T-cell (primary cell): Measurements from ENCODE around the gene SCD5. TPM values are rescaled to one million over a fixed set of nuclear protein-coding genes. Genes with fewer than 3 reads are reported as not detected.

Source experiments
- ATAC-seq, 4 experiments: fragments of 200-7000 bp in 3 of 4; fragments of 150-1000 bp in 1 of 4; cut with Tn5 transposase; replicated peaks in 1 of 4; 1 replicate in 3 of 4; 2 replicates in 1 of 4; pipeline ENCODE4 v1.10.0; 2021; ENCODE audit warnings: moderate library complexity in 3 of 4, mild to moderate bottlenecking in 2 of 4, moderate number of reproducible peaks in 1 of 4
- CTCF ChIA-PET, 2 donors: fragments of 300-600 bp; sonication (Branson Sonifier 250); formaldehyde crosslinking; loops; one replicate each; lab custom pipeline; 2022; ENCODE audit warnings: antibody characterized with exemption in 2 of 2; lab: Charles Lee
- POLR2A ChIA-PET, 2 donors: fragments of 300-600 bp; sonication (Branson Sonifier 250); formaldehyde crosslinking; loops; one replicate each; lab custom pipeline; 2022; ENCODE audit warnings: antibody characterized with exemption in 2 of 2; lab: Charles Lee
- DNase-seq, 35 experiments: peaks; one replicate each; pipeline versions ENCODE4 v3.0.0 to v3.0.0-alpha.2; 2013 to 2023
- H3K27ac ChIP-seq: one replicate; pipeline ENCODE4 v1.5.1; 2013; ENCODE audit warnings: low read length
- H3K27me3 ChIP-seq, 2 experiments: replicated peaks in 1 of 2; 1 replicate in 1 of 2; 2 replicates in 1 of 2; pipeline versions ENCODE4 v1.6.1 to v1.7.0; 2013; ENCODE audit warnings: low read length in 1 of 2, mixed read lengths in 1 of 2; ENCODE audit not compliant: control insufficient read depth in 2 of 2, insufficient read depth in 2 of 2; ENCODE audit errors: extremely low read depth in 1 of 2
- H3K36me3 ChIP-seq, 2 donors: 1 replicate in 1 of 2; 2 replicates in 1 of 2; pipeline versions ENCODE4 v1.6.1 to v1.7.0; 2013; ENCODE audit warnings: low read length in 1 of 2; ENCODE audit not compliant: control insufficient read depth in 2 of 2, insufficient read depth in 1 of 2; ENCODE audit errors: extremely low read depth in 1 of 2
- H3K4me1 ChIP-seq, 2 experiments: 1 replicate in 1 of 2; 2 replicates in 1 of 2; pipeline versions ENCODE4 v1.6.1 to v1.7.0; 2013; ENCODE audit warnings: low read length in 2 of 2, mixed read lengths in 1 of 2; ENCODE audit not compliant: insufficient read depth in 2 of 2, control insufficient read depth in 1 of 2; ENCODE audit errors: extremely low read depth in 1 of 2
- H3K4me3 ChIP-seq, 2 donors: 1 replicate in 1 of 2; 2 replicates in 1 of 2; pipeline versions ENCODE4 v1.5.1 to v1.7.0; 2013; ENCODE audit warnings: mild to moderate bottlenecking in 2 of 2, low read length in 1 of 2, moderate library complexity in 1 of 2; ENCODE audit not compliant: control insufficient read depth in 1 of 2; ENCODE audit errors: extremely low read depth in 1 of 2
- H3K9me3 ChIP-seq: 2 replicates; pipeline ENCODE4 v1.7.0; 2013
- H3K27ac Mint-ChIP-seq, 2 donors: one replicate each; pipeline ENCODE4 v1.8.0; 2020 to 2021; ENCODE audit warnings: mild to moderate bottlenecking in 2 of 2, mixed read lengths in 2 of 2
- H3K27me3 Mint-ChIP-seq, 2 donors: one replicate each; pipeline ENCODE4 v1.8.0; 2021 to 2022; ENCODE audit warnings: mixed read lengths in 2 of 2
- H3K36me3 Mint-ChIP-seq: one replicate; pipeline ENCODE4 v1.8.0; 2021; ENCODE audit warnings: mixed read lengths
- H3K4me1 Mint-ChIP-seq, 3 donors: one replicate each; pipeline ENCODE4 v1.8.0; 2020 to 2022; ENCODE audit warnings: mixed read lengths in 3 of 3, mild to moderate bottlenecking in 1 of 3
- H3K4me3 Mint-ChIP-seq, 3 donors: one replicate each; pipeline ENCODE4 v1.8.0; 2020 to 2022; ENCODE audit warnings: mild to moderate bottlenecking in 3 of 3, mixed read lengths in 3 of 3, moderate library complexity in 3 of 3
- H3K9me3 Mint-ChIP-seq, 3 donors: one replicate each; pipeline ENCODE4 v1.8.0; 2020 to 2022; ENCODE audit warnings: mixed read lengths in 3 of 3
- WGBS: methylation state at CpG from one replicate; pipeline ENCODE4 v1.1.5; 2013; ENCODE audit warnings: missing lambda C conversion rate; ENCODE audit not compliant: insufficient coverage; 5-methylcytosine and 5-hydroxymethylcytosine counted together
- total RNA-seq, 35 experiments: library from RNA in 6 of 35; stranded (reverse) in 6 of 35; fragments of 120-200 nt in 1 of 35; gene quantifications; one replicate each; pipeline versions ENCODE4 v1.2.1 to v1.2.4 and lab custom pipeline; 2013 to 2026

Gene SCD5
- total RNA-seq, 5 donors from 2014 or later (not counting 1 experiment from before 2014, with no cell fraction given), result 0.72 to 2.0 (median 1.3) TPM

DNA sequence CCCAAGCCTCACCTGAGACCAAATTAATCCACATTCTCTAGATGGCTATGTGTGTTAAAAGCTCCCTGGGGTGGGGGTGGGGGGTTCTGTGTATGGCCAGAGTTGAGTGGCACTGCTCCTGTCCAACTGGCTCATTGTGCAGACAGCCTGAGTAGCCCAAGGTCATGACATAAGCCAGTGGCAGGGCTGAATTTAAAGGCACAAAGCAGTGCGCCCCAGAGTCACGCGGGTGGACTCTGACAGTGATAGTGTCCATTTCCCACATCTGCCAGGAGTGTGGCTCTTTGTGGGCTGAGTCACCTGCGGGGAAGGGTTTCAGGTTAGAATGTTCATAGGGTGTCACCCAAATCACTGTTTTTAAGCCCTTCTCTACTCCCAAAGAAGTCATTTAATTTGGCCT lies 45.4 kb downstream of the SCD5 start:
- 90% methylated on average over 3 of the region's 4 CpGs for WGBS
- no peaks in the 10 kb centered on the region for H3K4me1 Mint-ChIP-seq
- Histone ChIP-seq H3K4me1 (no peaks in the 10 kb centered on the region), H3K27me3 (peaks cover 0 to 2% of the 10 kb centered on the region in 2 experiments), H3K4me3 (no peak overlapping the region), H3K36me3 (no peaks in the 10 kb centered on the region), H3K9me3 (no peaks in the 10 kb centered on the region), H3K27ac (no peak overlapping the region)
- peaks cover 5 to 9% of the 10 kb centered on the region in 2 donors for H3K27me3 Mint-ChIP-seq
- ATAC-seq, result no peak
- DNase-seq, result no peak
- POLR2A ChIA-PET, result no interaction called here
- CTCF ChIA-PET, result interaction anchor here in 1 of 2 donors (0.7 kb wide), 1 partner anchor 892 kb away, joined by 4 read pairs; no protein-coding TSS in a partner anchor
- H3K9me3 Mint-ChIP-seq, result no peaks in the 10 kb centered on the region
- no peak overlapping the region for H3K27ac Mint-ChIP-seq
- no peaks in the 10 kb centered on the region for H3K36me3 Mint-ChIP-seq
- H3K4me3 Mint-ChIP-seq, result no peak overlapping the region

DNA sequence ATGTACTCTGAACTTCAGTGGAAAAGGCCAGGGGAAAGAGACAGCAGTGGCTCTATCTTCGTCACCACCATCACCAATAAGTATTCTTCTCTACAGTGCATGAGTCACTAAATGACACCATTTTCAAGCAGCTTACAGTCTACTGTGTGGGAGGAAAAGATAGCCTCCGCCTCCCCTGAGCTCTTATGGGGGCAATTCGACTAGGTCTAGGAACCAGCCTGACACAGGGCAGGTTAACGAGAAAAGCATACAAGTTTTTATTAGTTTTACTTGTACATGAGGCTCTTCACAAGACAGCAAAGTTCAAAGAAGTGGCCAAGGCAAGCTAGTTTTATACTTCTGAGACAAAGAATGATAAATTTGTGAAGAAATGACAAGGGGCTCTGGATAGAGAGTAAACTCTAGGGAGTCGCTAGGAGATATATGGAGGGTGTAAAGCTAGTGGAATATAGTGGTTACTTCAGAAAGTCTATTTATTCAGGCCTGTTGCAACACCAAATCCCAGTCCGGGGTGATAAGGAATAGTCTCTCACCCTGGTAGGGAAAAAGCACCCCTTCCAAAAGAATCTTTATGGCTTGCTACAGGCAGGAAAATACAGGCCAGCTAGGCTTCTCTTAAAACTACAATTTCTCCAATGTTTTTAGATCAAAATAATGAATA lies 49.7 kb downstream of the SCD5 start:
- H3K27ac ChIP-seq, result no peak overlapping the region
- no peaks in the 10 kb centered on the region for H3K9me3 ChIP-seq
- peaks cover 0 to 4% of the 10 kb centered on the region in 2 experiments for H3K27me3 ChIP-seq
- no peaks in the 10 kb centered on the region for H3K36me3 ChIP-seq
- Mint-ChIP-seq H3K9me3 (no peaks in the 10 kb centered on the region), H3K27me3 (peaks cover 3 to 4% of the 10 kb centered on the region in 2 donors), H3K4me3 (no peak overlapping the region), H3K4me1 (no peaks in the 10 kb centered on the region), H3K27ac (no peak overlapping the region), H3K36me3 (no peaks in the 10 kb centered on the region)
- H3K4me3 ChIP-seq, result no peak overlapping the region
- H3K4me1 ChIP-seq, result no peaks in the 10 kb centered on the region
- DNase-seq (no peak), ATAC-seq (no peak)
- CTCF ChIA-PET, result no interaction called here
- POLR2A ChIA-PET, result no interaction called here
- 100% methylated on average over 1 of the region's 6 CpGs for WGBS

DNA sequence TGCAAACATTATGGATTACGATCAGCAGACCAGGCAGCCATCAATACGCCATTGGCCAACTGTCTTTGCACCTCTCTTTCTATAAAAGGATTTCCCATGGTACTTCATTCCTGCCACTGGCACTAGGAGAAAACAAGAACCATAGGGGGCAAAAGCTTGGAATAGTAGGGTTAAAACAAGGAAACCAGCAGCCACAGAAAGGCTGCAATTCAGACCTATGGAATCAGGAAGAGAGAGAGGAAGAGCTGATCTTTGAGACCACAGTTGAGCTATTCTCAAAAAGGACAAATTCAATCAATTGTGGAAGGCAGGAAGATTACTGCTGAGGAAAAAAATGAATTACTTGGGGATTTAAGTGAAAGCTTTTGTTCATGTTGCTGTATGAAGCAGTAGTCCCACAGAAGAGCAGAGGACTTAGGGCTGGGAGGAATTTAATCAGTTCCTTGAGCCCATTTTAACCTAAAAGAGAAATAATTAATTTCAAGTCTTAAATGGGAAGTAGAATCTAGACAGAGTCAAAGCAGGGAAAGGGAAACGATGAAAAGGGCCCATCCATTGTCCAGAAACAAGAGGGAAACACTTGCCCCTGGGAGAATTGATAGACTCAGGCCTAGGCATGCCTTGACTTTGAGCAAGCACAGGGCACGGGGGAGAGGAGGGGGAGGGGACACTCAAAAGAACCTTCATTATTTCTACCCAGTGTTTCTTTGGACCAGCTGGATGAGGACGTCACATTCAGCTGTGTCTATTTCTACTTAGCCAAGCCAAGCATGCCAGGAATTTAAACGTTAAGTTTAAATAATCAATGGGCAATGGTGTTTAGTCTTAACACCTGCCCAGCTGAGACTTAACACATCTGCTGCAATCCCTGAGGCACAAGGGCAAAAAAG lies 50.7 kb downstream of the SCD5 start:
- no peak overlapping the region for H3K27ac Mint-ChIP-seq
- ChIA-PET POLR2A (no interaction called here), CTCF (interaction anchor here in 1 of 2 donors (0.6 to 1.2 kb wide), 2 partner anchors 11 to 190 kb away, joined by 3 read pairs; no protein-coding TSS in a partner anchor)
- ATAC-seq, result no peak
- H3K9me3 Mint-ChIP-seq, result no peaks in the 10 kb centered on the region
- H3K36me3 Mint-ChIP-seq, result no peaks in the 10 kb centered on the region
- DNase-seq, result no peak
- WGBS, result 83% methylated on average over 3 of the region's 6 CpGs
- Histone ChIP-seq H3K27ac (no peak overlapping the region), H3K36me3 (no peaks in the 10 kb centered on the region), H3K4me1 (no peaks in the 10 kb centered on the region), H3K4me3 (no peak overlapping the region), H3K9me3 (no peaks in the 10 kb centered on the region), H3K27me3 (peaks cover 0 to 8% of the 10 kb centered on the region in 2 experiments)
- H3K4me1 Mint-ChIP-seq, result no peaks in the 10 kb centered on the region
- no peak overlapping the region for H3K4me3 Mint-ChIP-seq
- H3K27me3 Mint-ChIP-seq, result peaks cover 2 to 4% of the 10 kb centered on the region in 2 donors

DNA sequence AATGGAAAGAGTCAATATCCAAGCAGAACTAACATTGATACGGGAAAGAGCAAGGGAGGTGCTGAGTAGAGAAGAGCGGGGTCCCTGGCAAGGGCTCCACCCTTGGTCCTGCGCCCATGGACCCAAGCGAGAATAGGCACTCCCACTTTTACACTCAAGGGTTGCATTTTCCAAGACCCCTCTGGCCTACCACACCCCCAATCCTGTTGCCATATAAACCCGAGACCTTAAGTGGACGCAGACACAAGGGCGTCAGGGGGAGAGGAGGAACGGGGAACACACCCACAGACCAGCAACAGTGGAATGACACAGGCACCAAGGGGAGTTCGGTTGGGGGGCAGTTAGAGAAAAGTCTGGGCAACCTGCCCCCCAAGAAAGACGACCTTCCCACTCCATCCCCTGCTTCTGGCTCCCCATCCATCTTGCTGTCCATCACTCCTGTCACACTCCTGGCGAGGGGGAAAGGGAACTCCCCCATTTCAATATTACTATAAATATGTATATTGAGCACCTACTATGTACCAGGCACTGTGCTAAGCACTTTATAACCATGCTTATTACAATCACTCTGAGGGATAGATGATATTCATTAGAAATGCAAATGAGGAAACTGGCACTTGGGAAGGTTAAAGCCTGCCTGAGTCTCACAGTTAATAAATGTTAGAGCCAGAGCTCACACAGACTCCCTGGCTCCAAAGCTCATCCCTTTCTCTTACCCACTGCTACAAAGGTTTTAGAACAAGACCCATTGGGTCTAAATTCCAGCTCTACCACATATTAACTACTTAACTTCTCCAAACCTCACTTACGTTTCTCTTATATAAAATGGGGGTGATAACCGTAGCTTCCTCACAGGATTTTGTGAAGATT lies 51.7 kb downstream of the SCD5 start:
- Mint-ChIP-seq H3K4me1 (no peaks in the 10 kb centered on the region), H3K27me3 (peaks cover 2 to 4% of the 10 kb centered on the region in 2 donors), H3K9me3 (no peaks in the 10 kb centered on the region), H3K27ac (no peak overlapping the region), H3K36me3 (no peaks in the 10 kb centered on the region), H3K4me3 (no peak overlapping the region)
- Histone ChIP-seq H3K4me1 (no peaks in the 10 kb centered on the region), H3K4me3 (no peak overlapping the region), H3K27me3 (peaks cover 0 to 8% of the 10 kb centered on the region in 2 experiments), H3K9me3 (no peaks in the 10 kb centered on the region), H3K36me3 (no peaks in the 10 kb centered on the region), H3K27ac (no peak overlapping the region)
- POLR2A ChIA-PET, result no interaction called here
- CTCF ChIA-PET, result interaction anchor here in 1 of 2 donors (1.2 kb wide), 1 partner anchor 10 kb away, joined by 3 read pairs; no protein-coding TSS in a partner anchor
- no peak for ATAC-seq
- no peak for DNase-seq
- 80% methylated on average over 3 of the region's 13 CpGs for WGBS

DNA sequence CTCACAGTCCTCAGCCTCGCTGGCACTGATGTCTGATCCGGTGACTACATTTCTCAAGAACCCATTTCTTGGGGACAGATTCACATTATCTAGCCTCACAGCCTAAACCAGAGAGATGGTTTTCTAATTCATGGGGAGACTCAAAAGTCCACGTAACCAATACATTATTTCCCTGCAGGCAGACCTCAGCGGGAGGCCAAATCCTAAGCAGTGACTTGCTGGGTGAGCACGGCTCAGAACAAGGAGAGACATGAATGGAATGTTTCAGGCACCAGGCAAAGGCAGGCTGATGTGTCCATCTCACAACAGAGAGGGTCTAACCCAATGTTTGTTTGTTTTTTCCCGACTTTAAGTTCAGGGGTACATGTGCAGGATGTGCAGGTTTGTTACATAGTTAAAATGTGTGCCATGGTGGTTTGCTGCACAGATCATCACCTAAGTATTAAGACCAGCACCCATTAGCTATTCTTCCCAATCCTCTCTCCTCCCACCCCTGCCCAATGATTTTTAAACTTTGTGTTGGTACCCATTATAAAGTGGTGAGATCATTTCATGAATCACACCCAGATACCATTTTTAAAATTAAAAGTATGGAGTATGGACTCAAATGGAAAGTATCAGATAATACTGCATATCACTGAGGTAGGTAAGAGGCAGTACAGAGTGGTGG lies 53.3 kb downstream of the SCD5 start:
- ATAC-seq (no peak), DNase-seq (no peak)
- CTCF ChIA-PET, result no interaction called here
- Histone ChIP-seq H3K9me3 (no peaks in the 10 kb centered on the region), H3K27ac (no peak overlapping the region), H3K4me3 (no peak overlapping the region), H3K4me1 (no peaks in the 10 kb centered on the region), H3K36me3 (no peaks in the 10 kb centered on the region), H3K27me3 (peaks cover 0 to 8% of the 10 kb centered on the region in 2 experiments)
- H3K9me3 Mint-ChIP-seq, result no peaks in the 10 kb centered on the region
- H3K4me3 Mint-ChIP-seq, result no peak overlapping the region
- POLR2A ChIA-PET, result no interaction called here
- WGBS, result 100% methylated on average over 3 of the region's 6 CpGs
- H3K36me3 Mint-ChIP-seq, result no peaks in the 10 kb centered on the region
- H3K27me3 Mint-ChIP-seq, result peaks cover 2 to 4% of the 10 kb centered on the region in 2 donors
- H3K4me1 Mint-ChIP-seq, result no peaks in the 10 kb centered on the region
- no peak overlapping the region for H3K27ac Mint-ChIP-seq
